Measurements from ENCODE around the gene USP31. TPM values are rescaled to one million over a fixed set of nuclear protein-coding genes. Genes with fewer than 3 reads are reported as not detected.

Gene USP31
- total RNA-seq, 1 donor from 2014 or later: 8.7 TPM

- no peak for DNase-seq (ENCODE audit: low spot score)
- peaks cover 25% of the 10 kb centered on the region for H3K4me1 Mint-ChIP-seq (ENCODE audit: low read depth)
- H3K36me3 Mint-ChIP-seq (ENCODE audit: low read depth): peaks cover 28% of the 10 kb centered on the region
- H3K27ac Mint-ChIP-seq (ENCODE audit: unreplicated experiment): peak overlapping the region; percentile 88
- H3K4me3 Mint-ChIP-seq (ENCODE audit: unreplicated experiment): no peak overlapping the region
- TF ChIP-seq, protein P1, sequence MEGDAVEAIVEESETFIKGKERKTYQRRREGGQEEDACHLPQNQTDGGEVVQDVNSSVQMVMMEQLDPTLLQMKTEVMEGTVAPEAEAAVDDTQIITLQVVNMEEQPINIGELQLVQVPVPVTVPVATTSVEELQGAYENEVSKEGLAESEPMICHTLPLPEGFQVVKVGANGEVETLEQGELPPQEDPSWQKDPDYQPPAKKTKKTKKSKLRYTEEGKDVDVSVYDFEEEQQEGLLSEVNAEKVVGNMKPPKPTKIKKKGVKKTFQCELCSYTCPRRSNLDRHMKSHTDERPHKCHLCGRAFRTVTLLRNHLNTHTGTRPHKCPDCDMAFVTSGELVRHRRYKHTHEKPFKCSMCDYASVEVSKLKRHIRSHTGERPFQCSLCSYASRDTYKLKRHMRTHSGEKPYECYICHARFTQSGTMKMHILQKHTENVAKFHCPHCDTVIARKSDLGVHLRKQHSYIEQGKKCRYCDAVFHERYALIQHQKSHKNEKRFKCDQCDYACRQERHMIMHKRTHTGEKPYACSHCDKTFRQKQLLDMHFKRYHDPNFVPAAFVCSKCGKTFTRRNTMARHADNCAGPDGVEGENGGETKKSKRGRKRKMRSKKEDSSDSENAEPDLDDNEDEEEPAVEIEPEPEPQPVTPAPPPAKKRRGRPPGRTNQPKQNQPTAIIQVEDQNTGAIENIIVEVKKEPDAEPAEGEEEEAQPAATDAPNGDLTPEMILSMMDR (IDR thresholded peaks at IDR 0.05): no peak
- no peaks in the 10 kb centered on the region for H3K27me3 Mint-ChIP-seq (ENCODE audit: low read depth)
- no peaks in the 10 kb centered on the region for H3K9me3 Mint-ChIP-seq (ENCODE audit: low read depth)
Observed at GRCh38 chr16:23071196-23072083, 77.8 kb downstream of the USP31 start.

DNA sequence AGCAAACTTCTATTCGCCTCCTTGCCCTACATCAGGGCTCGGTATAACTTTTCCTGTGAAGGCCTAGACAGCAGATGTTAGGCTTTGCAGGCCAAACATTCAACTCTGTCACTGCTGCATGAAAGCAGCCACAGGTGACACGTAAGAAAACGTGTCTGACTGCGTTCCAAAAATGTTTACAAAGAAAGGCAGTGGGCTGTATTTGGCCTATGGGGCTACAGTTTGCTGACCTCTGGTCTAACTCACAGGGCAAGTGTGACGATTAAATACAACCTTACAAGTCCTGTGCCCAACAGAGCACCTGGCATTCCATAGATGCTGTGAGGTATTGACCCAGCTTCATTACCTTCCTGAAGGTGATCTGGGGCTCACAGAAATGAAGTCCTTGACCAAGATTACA is 79.4 kb downstream of the USP31 start:
- Mint-ChIP-seq H3K27ac (ENCODE audit: unreplicated experiment) (no peak overlapping the region), H3K36me3 (ENCODE audit: low read depth) (peaks cover 28% of the 10 kb centered on the region), H3K27me3 (ENCODE audit: low read depth) (no peaks in the 10 kb centered on the region)

GRCh38 chr16:23068079-23068736 is 81.0 kb downstream of the USP31 start:
- Mint-ChIP-seq H3K9me3 (ENCODE audit: low read depth) (no peaks in the 10 kb centered on the region), H3K4me3 (ENCODE audit: unreplicated experiment) (no peak overlapping the region), H3K36me3 (ENCODE audit: low read depth) (peaks cover 27% of the 10 kb centered on the region), H3K4me1 (ENCODE audit: low read depth) (peaks cover 25% of the 10 kb centered on the region), H3K27me3 (ENCODE audit: low read depth) (no peaks in the 10 kb centered on the region), H3K27ac (ENCODE audit: unreplicated experiment) (no peak overlapping the region)
- DNase-seq (ENCODE audit: low spot score): no peak
- TF ChIP-seq, protein P1 (IDR thresholded peaks at IDR 0.05): no peak

More for the DNA sequence above, 79.4 kb downstream of the USP31 start:
- H3K4me3 Mint-ChIP-seq (ENCODE audit: unreplicated experiment): no peak overlapping the region
- DNase-seq (ENCODE audit: low spot score): no peak
- peaks cover 25% of the 10 kb centered on the region for H3K4me1 Mint-ChIP-seq (ENCODE audit: low read depth)
- TF ChIP-seq, protein P1 (IDR thresholded peaks at IDR 0.05): no peak
- H3K9me3 Mint-ChIP-seq (ENCODE audit: low read depth): no peaks in the 10 kb centered on the region

DNA sequence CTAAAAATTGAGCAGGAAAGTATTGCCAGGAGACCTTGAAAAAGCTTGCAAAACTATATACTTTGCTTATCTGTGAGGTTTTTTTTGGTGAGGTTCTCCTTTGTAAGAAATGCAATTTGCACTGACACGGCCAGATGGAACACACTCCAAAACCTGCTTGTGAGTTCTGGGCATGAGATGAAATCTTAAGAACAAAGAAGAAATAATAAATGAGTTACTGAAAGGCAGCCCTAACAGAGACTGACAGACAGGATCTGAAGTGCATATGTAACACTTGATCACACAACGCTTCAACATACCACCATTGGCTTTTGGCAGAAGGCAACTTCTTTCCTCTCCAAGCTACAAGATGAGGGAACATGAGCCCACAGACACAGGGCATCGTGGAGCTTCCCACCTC is 82.6 kb downstream of the USP31 start:
- no peak overlapping the region for H3K4me3 Mint-ChIP-seq (ENCODE audit: unreplicated experiment)
- H3K4me1 Mint-ChIP-seq (ENCODE audit: low read depth): peaks cover 11% of the 10 kb centered on the region
- H3K36me3 Mint-ChIP-seq (ENCODE audit: low read depth): peaks cover 27% of the 10 kb centered on the region
- no peaks in the 10 kb centered on the region for H3K27me3 Mint-ChIP-seq (ENCODE audit: low read depth)
- no peak for DNase-seq (ENCODE audit: low spot score)
- no peaks in the 10 kb centered on the region for H3K9me3 Mint-ChIP-seq (ENCODE audit: low read depth)
- no peak overlapping the region for H3K27ac Mint-ChIP-seq (ENCODE audit: unreplicated experiment)
- TF ChIP-seq, protein P1 (IDR thresholded peaks at IDR 0.05): no peak

GRCh38 chr16:23064639-23065038 is 84.6 kb downstream of the USP31 start:
- Mint-ChIP-seq H3K36me3 (ENCODE audit: low read depth) (peaks cover 27% of the 10 kb centered on the region), H3K9me3 (ENCODE audit: low read depth) (no peaks in the 10 kb centered on the region), H3K4me3 (ENCODE audit: unreplicated experiment) (no peak overlapping the region), H3K27me3 (ENCODE audit: low read depth) (no peaks in the 10 kb centered on the region), H3K4me1 (ENCODE audit: low read depth) (peaks cover 8% of the 10 kb centered on the region), H3K27ac (ENCODE audit: unreplicated experiment) (no peak overlapping the region)
- TF ChIP-seq, protein P1 (IDR thresholded peaks at IDR 0.05): no peak
- DNase-seq (ENCODE audit: low spot score): no peak
